Body of pancreas (tissue), 4 donors: ENCODE results near the gene TCF7L1.

Experiments used
- POLR2A ChIP-seq, 3 donors: fragments of 450-650 bp; IDR thresholded peaks; one replicate each; pipeline ENCODE4 v1.6.1; 2016; ENCODE audit warnings: antibody characterized with exemption in 3 of 3, mild to moderate bottlenecking in 2 of 3
- TF ChIP-seq, protein P1 (sequence below), 7 experiments: fragments of 450-650 bp in 4 of 7; fragments of 200-600 bp in 3 of 7; sonication (generic) in 3 of 7; IDR thresholded peaks; one replicate each; pipeline ENCODE4 v1.5.1; 2016 to 2019; ENCODE audit warnings: antibody characterized with exemption in 7 of 7

DNA sequence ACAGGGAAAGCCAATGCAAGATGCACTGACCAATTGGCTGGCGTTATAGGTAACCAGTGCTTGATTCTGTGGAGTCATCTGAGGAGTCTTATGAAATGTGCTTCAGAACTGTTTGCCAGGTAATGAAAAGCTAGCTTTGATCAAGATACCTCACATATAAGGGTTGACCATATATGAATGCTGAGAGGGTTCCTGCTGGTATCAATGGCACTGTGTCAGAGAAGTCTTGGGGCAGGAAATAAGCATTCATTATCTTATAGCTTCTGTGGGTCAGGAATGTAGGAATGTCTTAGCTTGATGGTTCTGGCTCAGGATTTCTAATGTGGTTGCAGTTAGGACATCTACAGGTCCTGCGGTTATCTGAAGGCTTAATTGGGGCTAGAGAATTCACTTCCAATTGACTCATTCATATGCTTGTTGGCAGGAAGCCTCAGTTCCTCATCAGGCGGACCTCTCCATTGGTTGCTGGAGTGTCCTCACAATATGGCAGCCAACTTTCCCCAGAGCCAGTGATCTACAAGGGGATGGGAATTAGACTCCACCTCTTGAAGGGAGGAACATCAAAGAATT lies 22.1 kb upstream of the TCF7L1 start:
- TF ChIP-seq POLR2A (IDR thresholded peaks at IDR 0.05), result no peak
- TF ChIP-seq, protein P1, sequence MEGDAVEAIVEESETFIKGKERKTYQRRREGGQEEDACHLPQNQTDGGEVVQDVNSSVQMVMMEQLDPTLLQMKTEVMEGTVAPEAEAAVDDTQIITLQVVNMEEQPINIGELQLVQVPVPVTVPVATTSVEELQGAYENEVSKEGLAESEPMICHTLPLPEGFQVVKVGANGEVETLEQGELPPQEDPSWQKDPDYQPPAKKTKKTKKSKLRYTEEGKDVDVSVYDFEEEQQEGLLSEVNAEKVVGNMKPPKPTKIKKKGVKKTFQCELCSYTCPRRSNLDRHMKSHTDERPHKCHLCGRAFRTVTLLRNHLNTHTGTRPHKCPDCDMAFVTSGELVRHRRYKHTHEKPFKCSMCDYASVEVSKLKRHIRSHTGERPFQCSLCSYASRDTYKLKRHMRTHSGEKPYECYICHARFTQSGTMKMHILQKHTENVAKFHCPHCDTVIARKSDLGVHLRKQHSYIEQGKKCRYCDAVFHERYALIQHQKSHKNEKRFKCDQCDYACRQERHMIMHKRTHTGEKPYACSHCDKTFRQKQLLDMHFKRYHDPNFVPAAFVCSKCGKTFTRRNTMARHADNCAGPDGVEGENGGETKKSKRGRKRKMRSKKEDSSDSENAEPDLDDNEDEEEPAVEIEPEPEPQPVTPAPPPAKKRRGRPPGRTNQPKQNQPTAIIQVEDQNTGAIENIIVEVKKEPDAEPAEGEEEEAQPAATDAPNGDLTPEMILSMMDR (IDR thresholded peaks at IDR 0.05), result no peak
